NCI-H2171 (cell line): ENCODE measurements around the gene KIF1B.
"Not testable (repeated sequence)": the region's sequence is repeated elsewhere in the genome, so short reads cannot be mapped to it uniquely, and the experiment has no call there.

Source experiments
- DNase-seq: peaks from one replicate; lab custom pipeline; 2025; lab: John Stamatoyannopoulos, UW

KIF1B gene

GRCh38 chr1:10195570-10195969 lies 14.8 kb upstream of the KIF1B start:
- no peak for DNase-seq

- DNase-seq = no peak
Measured at GRCh38 chr1:10196976-10197375, 13.4 kb upstream of the KIF1B start.

DNA sequence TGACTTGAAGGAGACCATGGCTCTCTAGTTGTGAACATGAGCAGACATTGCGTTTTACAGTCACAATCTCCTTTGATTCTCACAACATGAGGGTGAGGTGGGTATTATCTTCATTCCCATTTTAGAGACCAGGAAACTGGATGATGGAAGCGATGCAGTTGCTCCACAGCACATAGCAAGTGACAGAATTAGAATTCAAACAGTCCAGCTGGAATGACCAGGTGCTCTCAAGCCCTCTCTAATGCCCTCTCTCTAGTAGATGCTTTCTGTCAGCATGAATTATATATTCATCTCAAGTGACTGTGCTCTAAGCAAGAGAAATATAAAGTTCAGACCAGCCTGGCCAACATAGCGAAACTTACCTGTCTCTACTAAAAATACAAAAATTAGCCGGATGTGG lies 9.8 kb upstream of the KIF1B start:
- no peak for DNase-seq

DNA sequence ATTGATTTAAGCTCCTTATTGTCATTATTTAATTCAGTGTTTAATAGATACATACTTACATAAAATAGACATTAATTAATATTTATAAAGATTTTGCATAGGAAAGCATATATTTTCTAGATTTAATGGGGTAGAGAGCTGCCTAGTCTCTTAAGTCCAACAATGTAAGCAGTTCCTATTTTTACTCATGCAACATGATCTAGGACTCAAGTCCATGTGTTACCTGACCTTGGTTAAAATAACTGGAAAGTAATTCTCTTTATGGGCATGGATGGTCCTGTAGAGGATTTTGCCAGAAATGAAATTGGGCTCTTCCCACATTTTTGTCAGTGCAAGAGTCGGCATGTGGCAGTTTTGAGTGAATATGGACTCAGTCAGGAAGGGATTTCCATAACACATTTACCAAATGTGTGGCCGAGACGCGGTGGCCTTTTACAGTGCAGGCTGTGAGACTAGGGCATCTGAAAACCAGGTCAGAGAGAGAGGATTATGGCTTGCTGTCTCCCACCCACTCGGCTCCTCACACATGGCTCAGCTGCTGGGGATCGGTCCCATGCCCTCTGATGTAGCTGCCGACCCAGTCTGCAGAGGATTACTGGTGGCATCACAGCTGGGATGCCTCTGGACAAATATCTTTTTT lies 6.2 kb upstream of the KIF1B start:
- DNase-seq = no peak

- DNase-seq = not testable (repeated sequence)
Measured at GRCh38 chr1:10205206-10205605, 5.2 kb upstream of the KIF1B start.

DNA sequence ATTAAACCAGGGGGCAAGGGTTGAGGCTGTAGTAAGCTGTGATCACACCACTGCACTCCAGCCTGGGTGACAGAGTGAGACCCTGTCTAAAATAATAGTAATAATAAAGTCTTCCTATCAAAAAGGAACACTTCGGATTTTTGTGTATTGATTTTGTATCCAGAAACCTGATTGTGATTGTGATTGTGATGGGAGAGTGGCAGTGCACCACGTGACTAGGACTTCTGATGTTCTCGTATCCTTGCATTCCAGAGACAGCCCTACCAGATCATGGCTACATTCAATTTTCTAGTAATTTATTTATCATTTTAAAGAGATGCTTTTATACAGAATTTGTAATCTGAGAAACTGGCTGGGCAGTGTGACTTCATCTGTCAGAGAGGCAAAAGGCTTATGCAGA lies 2.6 kb upstream of the KIF1B start:
- DNase-seq = no peak

DNA sequence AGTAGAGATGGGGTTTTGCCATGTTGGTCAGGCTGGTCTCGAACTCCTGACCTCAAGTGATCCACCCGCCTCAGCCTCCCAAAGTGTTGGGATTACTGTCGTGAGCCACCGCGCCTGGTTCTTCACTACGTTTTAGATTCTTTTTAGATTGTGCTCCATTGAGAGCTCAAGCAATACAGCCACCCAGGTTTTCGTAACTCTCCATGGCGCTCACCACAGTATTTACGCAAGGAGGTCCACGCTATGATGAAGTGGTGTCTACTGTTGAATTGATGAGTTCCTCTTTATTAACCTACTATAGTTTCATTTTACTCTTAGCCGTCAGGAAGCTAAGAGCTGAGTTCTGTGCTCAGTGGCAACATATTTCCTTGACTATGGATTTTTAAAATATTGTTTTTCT lies 1.8 kb upstream of the KIF1B start:
- DNase-seq = no peak

- DNase-seq = no peak
Measured at GRCh38 chr1:10209590-10209904, 823 bp upstream of the KIF1B start.

DNA sequence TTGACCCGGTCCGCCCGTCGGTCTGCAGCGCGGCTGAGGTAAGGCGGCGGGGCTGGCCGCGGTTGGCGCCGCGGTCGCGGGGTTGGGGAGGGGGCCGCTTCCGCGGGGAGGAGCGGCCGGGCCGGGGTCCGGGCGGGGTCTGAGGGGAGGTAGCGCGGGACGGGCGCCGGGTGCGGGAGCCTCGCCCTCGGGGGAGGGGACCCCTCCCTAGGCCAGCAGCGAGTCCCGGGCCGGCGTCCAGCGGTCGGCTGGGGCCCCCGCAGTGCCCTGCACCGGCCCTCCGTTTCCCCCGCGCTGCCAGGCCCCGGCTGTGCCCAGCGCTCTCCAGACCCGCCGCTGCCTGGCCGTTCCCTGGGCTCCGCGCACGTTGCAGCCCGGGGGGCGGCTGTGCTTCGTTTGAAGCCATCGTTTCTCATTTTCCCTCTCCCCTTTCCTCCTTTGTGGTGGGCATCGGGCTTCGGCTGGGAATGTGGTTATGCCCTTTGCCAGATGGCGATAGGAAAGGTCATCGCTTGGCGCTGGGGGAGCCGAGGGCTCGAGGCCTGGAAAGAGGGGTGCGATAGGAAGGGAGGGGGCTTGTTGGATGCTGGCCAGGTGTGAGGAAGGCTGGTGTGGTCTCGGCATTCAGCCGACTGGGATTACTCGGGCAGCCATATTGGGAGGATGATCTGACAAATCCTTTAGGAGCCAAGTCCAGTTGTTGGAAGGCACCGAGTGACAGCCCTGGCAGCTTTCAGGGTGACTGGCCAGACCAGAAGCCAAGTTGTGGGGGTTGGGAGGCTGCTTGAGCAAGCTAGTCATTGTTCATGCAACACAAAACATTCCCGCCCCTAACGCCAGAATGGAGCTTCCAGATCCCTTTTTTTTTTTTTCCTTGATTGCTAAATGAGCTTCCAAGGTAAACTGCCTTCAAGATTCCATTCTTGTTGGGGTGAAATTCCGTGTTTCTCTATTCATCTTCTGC lies 753 bp downstream of the KIF1B start:
- DNase-seq = peak; percentile 39

GRCh38 chr1:10211805-10212410 lies 1.5 kb downstream of the KIF1B start:
- DNase-seq = no peak

- no peak for DNase-seq
Measured at GRCh38 chr1:10212476-10212875, 2.1 kb downstream of the KIF1B start.

DNA sequence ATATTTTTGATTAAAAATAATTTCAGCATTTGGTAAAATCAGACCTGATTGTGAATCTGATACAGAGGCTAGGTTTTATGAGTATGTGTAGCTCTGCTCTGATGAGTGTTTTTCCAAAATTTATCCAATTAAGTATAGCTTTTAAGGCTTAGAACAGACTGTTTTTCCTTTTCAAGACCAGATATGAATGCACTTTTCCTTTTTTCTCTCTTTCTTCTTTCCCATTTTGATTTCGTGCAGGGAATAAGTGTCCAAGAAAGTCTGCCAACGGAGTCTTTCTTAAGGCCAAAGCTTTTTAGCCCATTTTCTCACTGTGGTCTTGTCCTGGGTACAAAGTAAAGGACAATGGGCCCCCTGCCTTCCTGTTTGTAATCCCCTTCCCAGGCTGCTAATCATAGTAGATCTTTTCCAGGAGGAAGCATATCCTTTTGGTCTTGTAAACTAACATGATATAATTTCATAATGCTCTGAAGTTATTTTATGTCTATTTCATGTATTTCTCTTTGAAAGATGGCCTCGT lies 2.9 kb downstream of the KIF1B start:
- no peak for DNase-seq

- DNase-seq = no peak
Measured at GRCh38 chr1:10216090-10216749, 5.8 kb downstream of the KIF1B start.

DNA sequence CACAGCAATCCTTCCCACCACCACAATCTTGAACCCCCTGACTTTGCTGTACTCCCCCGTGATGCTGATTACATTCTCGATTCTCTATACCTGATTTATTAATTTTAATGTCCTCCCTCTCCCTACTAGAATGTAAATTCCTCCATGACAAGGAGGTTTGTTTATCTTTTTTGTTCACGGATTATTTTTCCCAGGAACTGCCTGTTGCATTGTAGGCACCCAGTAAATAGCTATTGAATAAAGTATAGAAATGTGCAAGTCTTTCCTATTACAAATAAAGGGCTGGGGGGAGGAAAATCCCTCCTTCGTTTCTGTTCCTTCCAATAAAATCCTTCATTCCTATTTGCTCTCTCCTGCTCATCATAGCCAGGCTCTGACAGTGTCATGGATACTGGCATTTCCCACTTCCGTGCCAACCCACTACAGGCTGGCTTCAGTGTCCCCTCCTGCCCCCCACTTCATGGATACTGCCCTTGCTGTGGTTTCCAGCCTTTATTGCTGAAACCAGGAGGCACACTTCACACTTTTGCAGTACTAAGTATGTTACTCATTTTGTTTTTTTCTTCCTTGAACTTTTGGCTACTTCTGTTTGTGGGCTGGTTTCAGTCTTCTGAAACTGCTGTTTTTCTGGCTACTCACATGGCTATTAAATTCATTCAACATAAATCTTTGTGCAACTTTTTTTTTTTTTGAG lies 7.5 kb downstream of the KIF1B start:
- DNase-seq = no peak

DNA sequence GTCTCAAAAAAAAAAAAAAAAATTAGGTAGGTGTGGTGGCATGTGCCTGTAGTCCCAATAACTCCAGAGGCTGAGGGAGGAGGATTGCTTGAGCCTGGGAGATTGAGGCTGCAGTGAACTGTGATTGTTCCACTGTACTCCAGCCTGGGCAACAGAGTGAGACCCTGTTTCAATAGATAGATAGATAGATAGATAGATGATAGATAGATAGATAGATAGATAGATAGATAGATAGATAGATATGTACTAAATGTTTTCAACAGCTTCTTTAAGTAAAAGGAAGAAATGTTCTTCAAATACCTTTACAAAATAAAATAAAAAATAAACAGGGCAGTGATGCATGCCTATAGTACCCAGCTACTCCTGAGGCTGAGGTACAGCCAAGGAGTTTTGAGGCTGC lies 9.8 kb downstream of the KIF1B start:
- DNase-seq = no peak

DNA sequence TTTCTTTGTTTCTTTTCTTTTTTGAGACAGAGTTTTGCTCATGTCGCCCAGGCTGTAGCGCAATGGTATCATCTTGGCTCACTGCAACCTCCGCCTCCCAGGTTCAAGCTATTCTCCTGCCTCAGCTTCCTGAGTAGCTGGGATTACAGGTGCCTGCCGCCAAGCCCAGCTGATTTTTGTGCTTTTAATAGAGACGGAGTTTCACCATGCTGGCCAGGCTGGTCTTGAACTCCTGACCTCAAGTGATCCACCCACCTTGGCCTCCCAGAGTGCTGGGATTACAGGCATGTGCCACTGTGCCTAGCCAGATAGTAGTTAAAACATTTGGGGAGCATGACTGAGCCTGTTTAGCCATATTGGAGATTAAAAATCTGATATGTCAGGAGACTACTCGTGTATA lies 10.3 kb downstream of the KIF1B start:
- DNase-seq = not testable (repeated sequence)

- no peak for DNase-seq
Measured at GRCh38 chr1:10225573-10225972, 15.2 kb downstream of the KIF1B start.

DNA sequence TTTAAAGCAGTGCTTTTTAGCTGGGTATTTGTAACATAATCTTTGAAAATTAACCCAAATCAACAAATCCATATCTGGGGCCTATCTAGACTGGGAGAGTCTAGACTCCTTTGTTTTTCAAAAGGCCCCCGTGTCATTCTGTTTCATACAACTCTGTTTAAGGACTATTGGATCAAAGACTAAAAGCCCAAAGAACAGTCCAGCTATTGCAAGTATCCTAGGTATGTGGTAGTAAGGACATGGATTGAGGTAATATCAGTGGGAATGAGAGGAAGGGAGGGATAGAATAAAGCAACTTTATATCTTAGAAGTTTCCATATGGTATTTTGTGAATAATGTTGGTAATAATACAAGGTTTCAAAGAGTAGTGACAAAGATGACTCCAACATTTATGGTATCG lies 18.2 kb downstream of the KIF1B start:
- no peak for DNase-seq

- no peak for DNase-seq
Measured at GRCh38 chr1:10229903-10230302, 19.5 kb downstream of the KIF1B start.

DNA sequence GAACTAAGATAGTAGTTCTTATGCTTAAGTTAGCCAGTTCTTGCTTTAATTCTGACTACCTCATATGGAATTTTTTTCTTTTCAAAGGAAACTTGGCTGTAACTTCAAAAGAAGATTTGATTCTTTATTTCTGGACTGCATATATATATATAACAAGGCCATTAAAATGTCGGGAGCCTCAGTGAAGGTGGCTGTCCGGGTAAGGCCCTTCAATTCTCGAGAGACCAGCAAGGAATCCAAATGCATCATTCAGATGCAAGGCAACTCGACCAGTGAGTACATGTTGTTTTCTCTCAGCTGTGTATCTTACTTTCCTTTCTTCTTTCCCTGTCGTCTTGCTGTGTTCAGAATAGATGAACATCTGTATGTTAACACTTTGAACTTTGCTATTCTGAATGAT lies 21.8 kb downstream of the KIF1B start:
- DNase-seq = no peak

- DNase-seq = no peak
Measured at GRCh38 chr1:10236405-10237156, 26.2 kb downstream of the KIF1B start.
